ENCODE measurements around the gene TTC24.
"Not testable (repeated sequence)": the region's sequence is repeated elsewhere in the genome, so short reads cannot be mapped to it uniquely, and the experiment has no call there.

The TTC24 gene

GRCh38 chr1:156555715-156556114, 23.8 kb upstream of the TTC24 start:
- no peak for DNase-seq

GRCh38 chr1:156556354-156556753, 23.2 kb upstream of the TTC24 start:
- no peak for DNase-seq

GRCh38 chr1:156559086-156559796, 20.3 kb upstream of the TTC24 start:
- DNase-seq, result no peak

GRCh38 chr1:156559797-156560385, 19.6 kb upstream of the TTC24 start:
- no peak for DNase-seq

- DNase-seq, result no peak
Observed at GRCh38 chr1:156560585-156561163, 18.8 kb upstream of the TTC24 start.

- no peak for DNase-seq
Observed at GRCh38 chr1:156565519-156565918, 14.0 kb upstream of the TTC24 start.

- DNase-seq, result no peak
Observed at GRCh38 chr1:156566436-156566835, 13.1 kb upstream of the TTC24 start.

GRCh38 chr1:156571261-156571852, 8.2 kb upstream of the TTC24 start:
- DNase-seq, result no peak

- peak; percentile 60 for DNase-seq
Observed at GRCh38 chr1:156571919-156572662, 7.4 kb upstream of the TTC24 start, which contains the start of gene IQGAP3. Gene IQGAP3 (minus strand): TSS chr1:156572565. CDS start chr1:156572529, 36 bp downstream.

GRCh38 chr1:156572663-156573018, 6.9 kb upstream of the TTC24 start:
- DNase-seq, result no peak

GRCh38 chr1:156574039-156574633, 5.4 kb upstream of the TTC24 start:
- no peak for DNase-seq

GRCh38 chr1:156577550-156577949, 2.0 kb upstream of the TTC24 start:
- no peak for DNase-seq

GRCh38 chr1:156578055-156578454, 1.5 kb upstream of the TTC24 start:
- no peak for DNase-seq

- no peak for DNase-seq
Observed at GRCh38 chr1:156581661-156582387, 2.3 kb downstream of the TTC24 start.

GRCh38 chr1:156582388-156583017, 3.0 kb downstream of the TTC24 start:
- no peak for DNase-seq

- peak; percentile 49 for DNase-seq
Observed at GRCh38 chr1:156583821-156584622, 4.5 kb downstream of the TTC24 start.

GRCh38 chr1:156584813-156585212, 5.3 kb downstream of the TTC24 start:
- DNase-seq, result no peak

GRCh38 chr1:156586323-156586722, 6.8 kb downstream of the TTC24 start:
- no peak for DNase-seq

GRCh38 chr1:156586892-156587477, 7.5 kb downstream of the TTC24 start:
- no peak for DNase-seq

GRCh38 chr1:156587927-156588326, 8.4 kb downstream of the TTC24 start:
- DNase-seq, result not testable (repeated sequence)
